ENCODE measurements around the gene MUC7.
"Not testable (repeated sequence)": the region's sequence is repeated elsewhere in the genome, so short reads cannot be mapped to it uniquely, and the experiment has no call there.

MUC7 gene

DNA sequence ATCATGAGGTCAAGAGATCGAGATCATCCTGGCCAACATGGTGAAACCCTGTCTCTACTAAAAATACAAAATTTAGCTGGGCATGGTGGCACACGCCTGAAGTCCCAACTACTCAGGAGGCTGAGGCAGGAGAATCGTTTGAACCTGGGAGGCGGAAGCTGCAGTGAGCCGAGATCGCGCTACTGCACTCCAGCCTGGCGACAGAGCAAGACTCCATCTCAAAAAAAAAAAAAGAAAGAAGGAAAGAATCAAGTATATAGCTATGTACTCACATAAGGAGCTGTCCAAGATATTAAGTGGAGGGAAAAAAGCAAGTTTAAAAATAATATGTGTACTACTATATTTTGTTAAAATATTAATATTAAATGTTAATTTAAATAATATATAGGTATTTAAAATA lies 29.8 kb downstream of the MUC7 start:
- H4K8ac ChIP-seq (ENCODE audit: low read depth, low read length); H3K27me3 ChIP-seq (ENCODE audit: control insufficient read depth in 3 of 3, insufficient read depth in 3 of 3, low read depth in 1 of 3, low read length in 3 of 3); H3K79me1 ChIP-seq (ENCODE audit: low read depth, low read length); DNase-seq (ENCODE audit: low spot score); H3K23ac ChIP-seq (ENCODE audit: low read depth, low read length, poor library complexity); H3K4ac ChIP-seq (ENCODE audit: low read length); H3K9me3 ChIP-seq (replicated peaks in 1 of 2; ENCODE audit: control insufficient read depth in 2 of 2, insufficient read depth in 1 of 2, low read depth in 1 of 2, low read length in 2 of 2); H3K36me3 ChIP-seq (replicated peaks in 1 of 2; ENCODE audit: control insufficient read depth in 2 of 2, insufficient read depth in 2 of 2, low read length in 2 of 2); H3K4me3 ChIP-seq (ENCODE audit: low read length in 2 of 2); H3K9ac ChIP-seq (ENCODE audit: low read depth, low read length, poor library complexity); H3K4me1 ChIP-seq (ENCODE audit: control insufficient read depth in 2 of 2, insufficient read depth in 1 of 2, low read depth in 1 of 2, low read length in 2 of 2); H3K14ac ChIP-seq (ENCODE audit: low read length); H2BK12ac ChIP-seq (ENCODE audit: low read length); H3K27ac ChIP-seq (replicated peaks; ENCODE audit: low read length); H3K4me2 ChIP-seq (ENCODE audit: insufficient read depth, low read length, poor library complexity, severe bottlenecking); H2AFZ ChIP-seq (ENCODE audit: low read length); H2BK5ac ChIP-seq (ENCODE audit: low read length); H2BK15ac ChIP-seq (ENCODE audit: low read length); H3K18ac ChIP-seq (ENCODE audit: low read length); H2BK120ac ChIP-seq (ENCODE audit: low read depth, low read length); H4K91ac ChIP-seq (ENCODE audit: low read depth, low read length, poor library complexity); H2AK5ac ChIP-seq (ENCODE audit: low read depth, low read length): not testable (repeated sequence)
- WGBS, 2 donors (ENCODE audit: extremely low coverage in 2 of 2, insufficient read length in 2 of 2, insufficient replicate concordance in 1 of 2), result no CpG with 5 or more reads among the region's 8 CpGs

DNA sequence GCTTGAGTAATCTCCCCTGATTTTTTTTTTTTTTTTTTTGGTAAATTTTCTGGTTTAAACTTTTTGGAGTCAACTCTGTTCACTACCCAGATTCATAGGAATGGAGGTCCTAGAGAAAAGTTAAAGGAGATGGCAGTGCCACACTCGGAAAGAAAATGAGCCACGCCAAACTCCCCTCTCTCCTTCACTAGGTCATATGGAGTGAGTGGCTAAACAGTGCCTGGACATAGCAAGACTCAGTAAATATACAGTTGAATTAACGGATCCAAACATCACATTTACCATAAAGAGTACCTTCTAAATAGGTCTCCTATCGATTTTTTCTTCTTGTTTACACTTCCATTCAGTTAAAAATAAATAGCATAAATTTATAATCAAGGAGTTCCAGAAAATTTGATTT lies 32.7 kb downstream of the MUC7 start:
- Histone ChIP-seq H4K91ac (ENCODE audit: low read depth, low read length, poor library complexity) (no peak overlapping the region), H3K27ac (replicated peaks; ENCODE audit: low read length) (no peak overlapping the region), H2BK5ac (ENCODE audit: low read length) (no peak overlapping the region), H3K4ac (ENCODE audit: low read length) (no peak overlapping the region), H3K9me3 (replicated peaks in 1 of 2; ENCODE audit: control insufficient read depth in 2 of 2, insufficient read depth in 1 of 2, low read depth in 1 of 2, low read length in 2 of 2) (no peaks in the 10 kb centered on the region), H3K36me3 (replicated peaks in 1 of 2; ENCODE audit: control insufficient read depth in 2 of 2, insufficient read depth in 2 of 2, low read length in 2 of 2) (no peaks in the 10 kb centered on the region), H3K14ac (ENCODE audit: low read length) (no peak overlapping the region), H3K4me3 (ENCODE audit: low read length in 2 of 2) (no peak overlapping the region), H2BK15ac (ENCODE audit: low read length) (no peak overlapping the region), H2BK120ac (ENCODE audit: low read depth, low read length) (no peak overlapping the region), H3K27me3 (ENCODE audit: control insufficient read depth in 3 of 3, insufficient read depth in 3 of 3, low read depth in 1 of 3, low read length in 3 of 3) (no peaks in the 10 kb centered on the region), H3K18ac (ENCODE audit: low read length) (no peak overlapping the region), H3K9ac (ENCODE audit: low read depth, low read length, poor library complexity) (no peak overlapping the region), H2AK5ac (ENCODE audit: low read depth, low read length) (no peak overlapping the region), H3K23ac (ENCODE audit: low read depth, low read length, poor library complexity) (no peak overlapping the region), H4K8ac (ENCODE audit: low read depth, low read length) (no peak overlapping the region), H2BK12ac (ENCODE audit: low read length) (no peak overlapping the region), H2AFZ (ENCODE audit: low read length) (no peak overlapping the region), H3K4me2 (ENCODE audit: insufficient read depth, low read length, poor library complexity, severe bottlenecking) (no peak overlapping the region), H3K4me1 (ENCODE audit: control insufficient read depth in 2 of 2, insufficient read depth in 1 of 2, low read depth in 1 of 2, low read length in 2 of 2) (no peaks in the 10 kb centered on the region), H3K79me1 (ENCODE audit: low read depth, low read length) (no peaks in the 10 kb centered on the region)
- no CpG with 5 or more reads among the region's 4 CpGs for WGBS, 2 donors (ENCODE audit: extremely low coverage in 2 of 2, insufficient read length in 2 of 2, insufficient replicate concordance in 1 of 2)
- DNase-seq (ENCODE audit: low spot score), result no peak

DNA sequence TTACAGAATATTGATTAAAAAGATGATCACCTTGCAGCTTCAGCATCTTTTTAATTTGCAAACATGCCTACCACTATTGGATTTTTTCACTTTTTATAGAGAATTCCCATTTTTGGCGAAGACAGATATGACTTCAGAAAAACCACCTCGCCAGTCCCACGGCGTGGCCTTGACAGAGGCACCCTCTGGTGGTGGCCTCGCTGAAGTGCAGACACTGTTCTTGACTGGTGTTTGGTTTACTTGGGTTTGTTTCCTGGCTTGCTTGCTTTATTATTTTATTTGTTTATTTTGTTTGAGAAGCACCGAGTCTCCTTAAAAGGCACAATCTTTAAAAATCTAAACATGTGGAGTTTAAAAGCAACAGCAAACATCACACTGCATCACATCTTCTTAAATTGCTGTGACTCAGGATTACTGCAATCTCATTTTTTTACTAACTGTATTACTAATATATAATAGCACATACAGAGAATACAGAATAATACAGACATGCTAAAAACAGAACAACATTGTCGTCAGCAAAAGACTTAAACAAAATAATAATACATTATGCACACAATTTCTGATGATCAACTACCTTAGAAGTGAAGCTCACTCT lies 33.3 kb downstream of the MUC7 start:
- H3K14ac ChIP-seq (ENCODE audit: low read length), result no peak overlapping the region
- H3K18ac ChIP-seq (ENCODE audit: low read length), result no peak overlapping the region
- no peak overlapping the region for H2BK15ac ChIP-seq (ENCODE audit: low read length)
- no peak overlapping the region for H4K8ac ChIP-seq (ENCODE audit: low read depth, low read length)
- no peak overlapping the region for H3K4me2 ChIP-seq (ENCODE audit: insufficient read depth, low read length, poor library complexity, severe bottlenecking)
- H2BK120ac ChIP-seq (ENCODE audit: low read depth, low read length), result no peak overlapping the region
- H3K9me3 ChIP-seq (replicated peaks in 1 of 2; ENCODE audit: control insufficient read depth in 2 of 2, insufficient read depth in 1 of 2, low read depth in 1 of 2, low read length in 2 of 2), result no peaks in the 10 kb centered on the region
- H3K4me1 ChIP-seq (ENCODE audit: control insufficient read depth in 2 of 2, insufficient read depth in 1 of 2, low read depth in 1 of 2, low read length in 2 of 2), result no peaks in the 10 kb centered on the region
- DNase-seq (ENCODE audit: low spot score), result peak; percentile 51
- no CpG with 5 or more reads among the region's 7 CpGs for WGBS, 2 donors (ENCODE audit: extremely low coverage in 2 of 2, insufficient read length in 2 of 2, insufficient replicate concordance in 1 of 2)
- H3K4ac ChIP-seq (ENCODE audit: low read length), result no peak overlapping the region
- H3K4me3 ChIP-seq (ENCODE audit: low read length in 2 of 2), result no peak overlapping the region
- H2AFZ ChIP-seq (ENCODE audit: low read length), result no peak overlapping the region
- H3K79me1 ChIP-seq (ENCODE audit: low read depth, low read length), result no peaks in the 10 kb centered on the region
- H2BK12ac ChIP-seq (ENCODE audit: low read length), result no peak overlapping the region
- H3K36me3 ChIP-seq (replicated peaks in 1 of 2; ENCODE audit: control insufficient read depth in 2 of 2, insufficient read depth in 2 of 2, low read length in 2 of 2), result no peaks in the 10 kb centered on the region
- H3K27ac ChIP-seq (replicated peaks; ENCODE audit: low read length), result no peak overlapping the region
- H3K23ac ChIP-seq (ENCODE audit: low read depth, low read length, poor library complexity), result no peak overlapping the region
- H4K91ac ChIP-seq (ENCODE audit: low read depth, low read length, poor library complexity), result no peak overlapping the region
- no peaks in the 10 kb centered on the region for H3K27me3 ChIP-seq (ENCODE audit: control insufficient read depth in 3 of 3, insufficient read depth in 3 of 3, low read depth in 1 of 3, low read length in 3 of 3)
- no peak overlapping the region for H2AK5ac ChIP-seq (ENCODE audit: low read depth, low read length)
- no peak overlapping the region for H3K9ac ChIP-seq (ENCODE audit: low read depth, low read length, poor library complexity)
- no peak overlapping the region for H2BK5ac ChIP-seq (ENCODE audit: low read length)

DNA sequence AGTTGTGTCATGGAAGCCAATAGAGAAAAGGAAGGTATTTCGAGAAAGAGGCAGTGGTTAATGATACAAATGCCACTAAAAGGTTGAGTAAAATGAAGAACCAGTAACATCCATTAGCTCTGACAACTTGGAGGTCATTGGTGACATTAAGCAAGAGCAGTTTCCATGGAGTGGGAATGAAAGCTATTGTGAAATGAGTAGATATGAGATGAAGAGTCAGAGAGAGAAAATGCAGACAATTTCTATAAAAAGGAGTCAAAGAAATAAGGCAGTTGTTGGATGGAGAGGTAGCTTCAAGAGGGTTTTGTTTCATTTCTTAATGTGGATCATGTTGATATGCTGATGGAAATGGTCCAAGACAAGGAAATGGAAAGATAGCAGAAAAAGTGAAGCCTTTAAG lies 36.8 kb downstream of the MUC7 start:
- H2AFZ ChIP-seq (ENCODE audit: low read length), result no peak overlapping the region
- H4K8ac ChIP-seq (ENCODE audit: low read depth, low read length), result no peak overlapping the region
- no peak overlapping the region for H2BK15ac ChIP-seq (ENCODE audit: low read length)
- no peak overlapping the region for H4K91ac ChIP-seq (ENCODE audit: low read depth, low read length, poor library complexity)
- no peak overlapping the region for H3K4ac ChIP-seq (ENCODE audit: low read length)
- H2BK120ac ChIP-seq (ENCODE audit: low read depth, low read length), result no peak overlapping the region
- H3K36me3 ChIP-seq (replicated peaks in 1 of 2; ENCODE audit: control insufficient read depth in 2 of 2, insufficient read depth in 2 of 2, low read length in 2 of 2), result no peaks in the 10 kb centered on the region
- H3K4me1 ChIP-seq (ENCODE audit: control insufficient read depth in 2 of 2, insufficient read depth in 1 of 2, low read depth in 1 of 2, low read length in 2 of 2), result no peaks in the 10 kb centered on the region
- no peak overlapping the region for H3K4me3 ChIP-seq (ENCODE audit: low read length in 2 of 2)
- no peak overlapping the region for H3K14ac ChIP-seq (ENCODE audit: low read length)
- H3K27me3 ChIP-seq (ENCODE audit: control insufficient read depth in 3 of 3, insufficient read depth in 3 of 3, low read depth in 1 of 3, low read length in 3 of 3), result no peaks in the 10 kb centered on the region
- H2BK5ac ChIP-seq (ENCODE audit: low read length), result no peak overlapping the region
- H3K4me2 ChIP-seq (ENCODE audit: insufficient read depth, low read length, poor library complexity, severe bottlenecking), result no peak overlapping the region
- H3K27ac ChIP-seq (replicated peaks; ENCODE audit: low read length), result no peak overlapping the region
- H3K9me3 ChIP-seq (replicated peaks in 1 of 2; ENCODE audit: control insufficient read depth in 2 of 2, insufficient read depth in 1 of 2, low read depth in 1 of 2, low read length in 2 of 2), result no peaks in the 10 kb centered on the region
- no peak overlapping the region for H2BK12ac ChIP-seq (ENCODE audit: low read length)
- WGBS, 2 donors (ENCODE audit: extremely low coverage in 2 of 2, insufficient read length in 2 of 2, insufficient replicate concordance in 1 of 2), result no CpG with 5 or more reads among the region's 1 CpG
- H2AK5ac ChIP-seq (ENCODE audit: low read depth, low read length), result no peak overlapping the region
- no peak for DNase-seq (ENCODE audit: low spot score)
- no peak overlapping the region for H3K18ac ChIP-seq (ENCODE audit: low read length)
- H3K79me1 ChIP-seq (ENCODE audit: low read depth, low read length), result no peaks in the 10 kb centered on the region
- H3K23ac ChIP-seq (ENCODE audit: low read depth, low read length, poor library complexity), result no peak overlapping the region
- H3K9ac ChIP-seq (ENCODE audit: low read depth, low read length, poor library complexity), result no peak overlapping the region
